ENCODE measurements around the gene ZNF432. TPM values are rescaled to one million over a fixed set of nuclear protein-coding genes. Genes with fewer than 3 reads are reported as not detected.
"Not testable (repeated sequence)": the region's sequence is repeated elsewhere in the genome, so short reads cannot be mapped to it uniquely, and the experiment has no call there.

The ZNF432 gene
- total RNA-seq, 6 donors from 2014 or later, result 8.4 to 16.3 (median 12.8) TPM

DNA sequence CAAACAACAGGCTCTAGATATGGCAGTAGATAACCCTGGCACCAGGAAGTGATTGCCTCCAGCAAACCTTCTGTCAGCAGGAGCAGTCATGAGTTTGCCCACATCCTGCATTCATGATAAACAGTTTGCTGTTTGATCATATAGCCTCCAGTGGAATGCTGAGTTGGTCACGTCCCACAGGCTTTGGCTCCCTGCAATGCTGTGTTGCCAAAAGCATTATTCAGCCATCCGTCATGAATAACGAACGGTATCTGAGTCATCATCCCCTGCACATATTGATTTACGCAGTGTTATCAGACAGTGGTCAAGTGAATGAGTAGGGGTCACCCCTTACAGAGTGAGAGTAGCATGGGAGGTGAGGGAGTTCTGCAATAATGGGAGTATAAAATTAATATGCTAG lies 21.9 kb upstream of the ZNF432 start:
- TF ChIP-seq, protein P1, sequence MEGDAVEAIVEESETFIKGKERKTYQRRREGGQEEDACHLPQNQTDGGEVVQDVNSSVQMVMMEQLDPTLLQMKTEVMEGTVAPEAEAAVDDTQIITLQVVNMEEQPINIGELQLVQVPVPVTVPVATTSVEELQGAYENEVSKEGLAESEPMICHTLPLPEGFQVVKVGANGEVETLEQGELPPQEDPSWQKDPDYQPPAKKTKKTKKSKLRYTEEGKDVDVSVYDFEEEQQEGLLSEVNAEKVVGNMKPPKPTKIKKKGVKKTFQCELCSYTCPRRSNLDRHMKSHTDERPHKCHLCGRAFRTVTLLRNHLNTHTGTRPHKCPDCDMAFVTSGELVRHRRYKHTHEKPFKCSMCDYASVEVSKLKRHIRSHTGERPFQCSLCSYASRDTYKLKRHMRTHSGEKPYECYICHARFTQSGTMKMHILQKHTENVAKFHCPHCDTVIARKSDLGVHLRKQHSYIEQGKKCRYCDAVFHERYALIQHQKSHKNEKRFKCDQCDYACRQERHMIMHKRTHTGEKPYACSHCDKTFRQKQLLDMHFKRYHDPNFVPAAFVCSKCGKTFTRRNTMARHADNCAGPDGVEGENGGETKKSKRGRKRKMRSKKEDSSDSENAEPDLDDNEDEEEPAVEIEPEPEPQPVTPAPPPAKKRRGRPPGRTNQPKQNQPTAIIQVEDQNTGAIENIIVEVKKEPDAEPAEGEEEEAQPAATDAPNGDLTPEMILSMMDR (IDR thresholded peaks at IDR 0.05), result no peak
- no peak for TF ChIP-seq POLR2A (IDR thresholded peaks at IDR 0.05)
- no peak for TF ChIP-seq EP300 (IDR thresholded peaks at IDR 0.05)
- H3K27ac ChIP-seq, result no peak overlapping the region
- H3K9me3 ChIP-seq, result peaks cover 79 to 99% (median 96%) of the 10 kb centered on the region in 4 donors
- no peaks in the 10 kb centered on the region for H3K27me3 ChIP-seq
- no peaks in the 10 kb centered on the region for H3K4me1 ChIP-seq
- DNase-seq, result no peak
- ATAC-seq (ENCODE audit: low FRiP score in 2 of 2), result no peak
- no peak overlapping the region for H3K4me3 ChIP-seq
- peaks cover 42 to 100% (median 91%) of the 10 kb centered on the region in 4 donors for H3K36me3 ChIP-seq
- 92 to 98% methylated on average over 5 of the region's 5 CpGs for WGBS, 2 donors

DNA sequence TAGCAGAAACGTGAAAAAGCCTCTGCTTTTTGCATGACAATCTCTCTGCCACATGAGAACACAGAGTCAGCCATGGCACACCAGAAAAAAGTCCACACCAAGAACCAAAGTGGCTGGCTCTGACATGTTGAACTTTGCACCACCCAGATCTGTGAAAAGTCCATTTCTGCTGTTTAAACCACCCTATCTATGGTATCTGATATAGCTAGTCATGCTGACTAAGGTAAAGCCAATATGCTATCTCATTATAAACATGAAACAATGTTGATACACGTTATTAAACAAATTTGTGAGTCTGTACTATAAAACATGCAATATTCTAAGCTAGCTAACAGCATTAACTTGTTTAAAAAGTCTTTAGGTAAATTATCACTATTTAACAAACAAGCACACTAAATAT lies 21.0 kb upstream of the ZNF432 start:
- TF ChIP-seq POLR2AphosphoS5 (IDR thresholded peaks at IDR 0.05), result no peak
- TF ChIP-seq EP300 (IDR thresholded peaks at IDR 0.05), result no peak
- no peak for TF ChIP-seq POLR2A (IDR thresholded peaks at IDR 0.05)
- H3K27ac ChIP-seq, result no peak overlapping the region
- no peak for DNase-seq
- H3K4me1 ChIP-seq, result no peaks in the 10 kb centered on the region
- H3K36me3 ChIP-seq, result peaks cover 37 to 100% (median 86%) of the 10 kb centered on the region in 4 donors
- ATAC-seq (ENCODE audit: low FRiP score in 2 of 2), result no peak
- H3K27me3 ChIP-seq, result no peaks in the 10 kb centered on the region
- WGBS, 2 donors, result 95% methylated on average over 2 of the region's 2 CpGs
- peaks cover 82 to 100% (median 96%) of the 10 kb centered on the region in 4 donors for H3K9me3 ChIP-seq
- H3K4me3 ChIP-seq, result no peak overlapping the region

DNA sequence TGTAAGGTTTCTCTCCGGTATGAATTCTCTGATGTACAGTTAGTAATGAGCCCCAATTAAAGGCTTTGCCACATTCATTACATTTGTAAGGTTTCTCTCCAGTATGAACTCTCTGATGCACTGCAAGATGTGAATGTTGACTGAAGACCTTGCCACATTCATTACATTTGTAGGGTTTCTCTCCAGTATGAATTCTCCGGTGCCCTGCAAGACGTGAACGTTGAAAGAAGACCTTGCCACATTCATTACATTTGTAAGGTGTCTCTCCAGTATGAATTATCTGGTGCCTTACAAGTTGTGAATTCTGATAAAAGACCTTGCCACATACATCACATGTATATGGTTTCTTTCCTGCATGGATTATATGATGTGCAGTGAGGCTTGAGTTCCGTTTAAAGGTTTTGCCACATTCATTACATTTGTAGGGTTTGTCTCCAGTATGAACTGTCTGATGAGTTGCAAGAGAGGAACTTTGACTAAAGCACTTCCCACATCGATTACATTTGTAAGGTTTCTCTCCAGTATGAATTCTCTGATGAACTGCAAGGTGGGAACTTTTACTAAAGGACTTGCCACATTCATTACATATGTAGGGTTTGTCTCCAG lies 17.7 kb upstream of the ZNF432 start:
- Histone ChIP-seq H3K27me3 (no peaks in the 10 kb centered on the region), H3K9me3 (peaks cover 91 to 98% (median 97%) of the 10 kb centered on the region in 4 donors), H3K4me1 (no peaks in the 10 kb centered on the region), H3K27ac (no peak overlapping the region), H3K36me3 (peaks cover 34 to 95% (median 69%) of the 10 kb centered on the region in 4 donors), H3K4me3 (no peak overlapping the region)
- ATAC-seq (ENCODE audit: low FRiP score in 2 of 2) (no peak), DNase-seq (no peak)
- WGBS, 2 donors, result 94 to 98% methylated on average over 6 of the region's 6 CpGs
- TF ChIP-seq EP300 (IDR thresholded peaks at IDR 0.05), result no peak
- TF ChIP-seq POLR2A (IDR thresholded peaks at IDR 0.05), result no peak
- no peak for TF ChIP-seq POLR2AphosphoS5 (IDR thresholded peaks at IDR 0.05)
- TF ChIP-seq, protein P1 (IDR thresholded peaks at IDR 0.05), result no peak

DNA sequence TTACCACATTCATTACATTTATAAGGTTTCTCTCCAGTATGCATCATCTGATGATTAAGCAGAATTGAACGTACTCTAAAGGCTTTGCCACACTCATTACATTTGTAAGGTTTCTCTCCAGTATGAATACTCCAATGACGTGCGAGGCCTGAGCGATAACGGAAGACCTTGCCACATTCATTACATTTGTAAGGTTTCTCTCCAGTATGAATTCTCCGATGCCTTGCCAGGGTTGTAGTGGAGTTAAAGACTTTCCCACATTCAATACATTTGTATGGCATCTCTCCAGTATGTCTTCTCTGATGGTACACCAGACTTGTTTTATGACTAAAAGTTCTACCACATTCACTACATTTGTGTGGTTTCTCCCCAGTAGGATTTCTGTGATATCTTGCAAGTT lies 16.8 kb upstream of the ZNF432 start:
- TF ChIP-seq POLR2AphosphoS5 (IDR thresholded peaks at IDR 0.05) (no peak), POLR2A (IDR thresholded peaks at IDR 0.05) (no peak), EP300 (IDR thresholded peaks at IDR 0.05) (no peak)
- TF ChIP-seq, protein P1 (IDR thresholded peaks at IDR 0.05), result no peak
- H3K9me3 ChIP-seq, result peaks cover 86 to 98% (median 97%) of the 10 kb centered on the region in 4 donors
- H3K27me3 ChIP-seq, result no peaks in the 10 kb centered on the region
- no peak for ATAC-seq (ENCODE audit: low FRiP score in 2 of 2)
- H3K36me3 ChIP-seq, result peaks cover 25 to 86% (median 60%) of the 10 kb centered on the region in 4 donors
- 95 to 99% methylated on average over 6 of the region's 6 CpGs for WGBS, 2 donors
- H3K27ac ChIP-seq, result no peak overlapping the region
- no peak for DNase-seq
- H3K4me1 ChIP-seq, result no peaks in the 10 kb centered on the region
- H3K4me3 ChIP-seq, result no peak overlapping the region

GRCh38 chr19:52056480-52056879 lies 7.8 kb upstream of the ZNF432 start:
- H3K27ac ChIP-seq; ATAC-seq (ENCODE audit: low FRiP score in 2 of 2); H3K4me3 ChIP-seq; H3K36me3 ChIP-seq; DNase-seq; H3K27me3 ChIP-seq; H3K4me1 ChIP-seq: not testable (repeated sequence)
- H3K9me3 ChIP-seq, result peaks cover 36 to 85% (median 73%) of the 10 kb centered on the region in 4 donors
- 96 to 98% methylated on average over 3 of the region's 3 CpGs for WGBS, 2 donors

- H3K4me3 ChIP-seq; ATAC-seq (ENCODE audit: low FRiP score in 2 of 2); H3K27ac ChIP-seq; H3K36me3 ChIP-seq; H3K27me3 ChIP-seq; DNase-seq: not testable (repeated sequence)
- WGBS, 2 donors, result 33 to 71% methylated on average over 1 of the region's 1 CpG
- Histone ChIP-seq H3K9me3 (peaks cover 9 to 56% (median 53%) of the 10 kb centered on the region in 4 donors), H3K4me1 (peaks cover 0 to 12% (median 7%) of the 10 kb centered on the region in 4 donors)
Observed at GRCh38 chr19:52051736-52052135, 3.1 kb upstream of the ZNF432 start.
